Suprapubic skin (tissue), 3 donors: Measurements from ENCODE around the gene GIGYF1.

Experiments used
- POLR2A ChIP-seq, 2 donors: fragments of 450-650 bp; IDR thresholded peaks; one replicate each; pipeline ENCODE4 v1.6.1; 2017; ENCODE audit warnings: antibody characterized with exemption in 2 of 2, mild to moderate bottlenecking in 2 of 2, moderate library complexity in 2 of 2
- TF ChIP-seq, protein P1 (sequence below), 2 donors: fragments of 200-600 bp in 1 of 2; fragments of 450-650 bp in 1 of 2; sonication (generic) in 1 of 2; IDR thresholded peaks; one replicate each; pipeline ENCODE4 v1.5.1; 2016 to 2019; ENCODE audit warnings: antibody characterized with exemption in 2 of 2, mild to moderate bottlenecking in 1 of 2, moderate library complexity in 1 of 2

DNA sequence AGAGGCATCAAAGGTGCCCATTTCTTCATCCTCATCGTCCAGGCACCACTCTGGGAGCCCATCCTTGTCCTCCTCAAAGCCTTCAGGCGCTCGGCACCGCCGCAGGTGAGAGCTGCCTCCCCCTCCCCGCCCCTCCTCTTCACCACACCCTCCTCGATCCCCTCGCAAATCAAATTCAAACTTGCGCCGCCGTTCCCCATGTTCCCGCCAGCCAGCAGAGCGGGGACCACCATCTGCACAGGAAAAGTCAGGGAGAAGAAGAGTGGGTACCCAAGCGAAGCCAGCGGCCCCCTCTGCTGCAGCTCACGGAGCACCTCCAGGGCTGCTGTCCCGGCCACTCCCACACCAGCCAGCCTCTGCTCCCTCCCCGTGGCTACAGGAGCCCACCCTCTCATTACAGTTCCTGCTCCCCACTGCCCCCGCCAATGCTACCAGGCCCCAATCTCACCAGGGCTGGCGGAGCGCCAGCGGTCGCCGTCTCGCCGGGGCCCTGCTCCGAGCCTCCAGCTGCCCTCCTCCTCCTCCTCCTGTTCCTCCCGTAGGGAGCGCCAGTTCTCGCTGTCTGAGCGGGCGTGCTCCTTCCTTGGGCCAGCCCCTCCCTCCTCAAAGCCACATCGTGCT, 7.7 kb downstream of the GIGYF1 start:
- TF ChIP-seq, protein P1, sequence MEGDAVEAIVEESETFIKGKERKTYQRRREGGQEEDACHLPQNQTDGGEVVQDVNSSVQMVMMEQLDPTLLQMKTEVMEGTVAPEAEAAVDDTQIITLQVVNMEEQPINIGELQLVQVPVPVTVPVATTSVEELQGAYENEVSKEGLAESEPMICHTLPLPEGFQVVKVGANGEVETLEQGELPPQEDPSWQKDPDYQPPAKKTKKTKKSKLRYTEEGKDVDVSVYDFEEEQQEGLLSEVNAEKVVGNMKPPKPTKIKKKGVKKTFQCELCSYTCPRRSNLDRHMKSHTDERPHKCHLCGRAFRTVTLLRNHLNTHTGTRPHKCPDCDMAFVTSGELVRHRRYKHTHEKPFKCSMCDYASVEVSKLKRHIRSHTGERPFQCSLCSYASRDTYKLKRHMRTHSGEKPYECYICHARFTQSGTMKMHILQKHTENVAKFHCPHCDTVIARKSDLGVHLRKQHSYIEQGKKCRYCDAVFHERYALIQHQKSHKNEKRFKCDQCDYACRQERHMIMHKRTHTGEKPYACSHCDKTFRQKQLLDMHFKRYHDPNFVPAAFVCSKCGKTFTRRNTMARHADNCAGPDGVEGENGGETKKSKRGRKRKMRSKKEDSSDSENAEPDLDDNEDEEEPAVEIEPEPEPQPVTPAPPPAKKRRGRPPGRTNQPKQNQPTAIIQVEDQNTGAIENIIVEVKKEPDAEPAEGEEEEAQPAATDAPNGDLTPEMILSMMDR (IDR thresholded peaks at IDR 0.05), result no peak
- TF ChIP-seq POLR2A (IDR thresholded peaks at IDR 0.05), result no peak
